Body of pancreas (tissue), 4 donors: Measurements from ENCODE around the gene NKD2. TPM values are rescaled to one million over a fixed set of nuclear protein-coding genes. Genes with fewer than 3 reads are reported as not detected.

Experiments
- ATAC-seq: fragments of 150-250 bp; one replicate; pipeline ENCODE4 v1.9.1; 2016
- DNase-seq, 4 donors: peaks; one replicate each; pipeline ENCODE4 v3.0.0-alpha.2; 2019
- H3K27ac ChIP-seq, 4 donors: fragments of 200-600 bp; sonication (generic); 1 replicate in 3 of 4; 2 replicates in 1 of 4; pipeline versions ENCODE4 v1.5.1 to v1.6.1; 2016 to 2019; ENCODE audit warnings: mild to moderate bottlenecking in 1 of 4, mixed read lengths in 1 of 4, moderate library complexity in 1 of 4
- H3K27me3 ChIP-seq, 2 donors: fragments of 200-600 bp; sonication (generic); one replicate each; pipeline ENCODE4 v1.6.0; 2016; ENCODE audit warnings: mild to moderate bottlenecking in 1 of 2
- H3K36me3 ChIP-seq, 2 donors: fragments of 200-600 bp; sonication (generic); replicated peaks in 1 of 2; 2 replicates each; pipeline ENCODE4 v1.5.1; 2016; ENCODE audit warnings: low read depth in 2 of 2; ENCODE audit not compliant: insufficient read depth in 1 of 2
- H3K4me1 ChIP-seq: fragments of 200-600 bp; sonication (generic); one replicate; pipeline ENCODE4 v1.6.0; 2016
- H3K4me3 ChIP-seq, 2 donors: fragments of 200-600 bp; sonication (generic); 1 replicate in 1 of 2; 2 replicates in 1 of 2; pipeline ENCODE4 v1.5.1; 2016 to 2019
- H3K9me3 ChIP-seq, 3 donors: fragments of 200-600 bp; sonication (generic); 1 replicate in 2 of 3; 2 replicates in 1 of 3; pipeline ENCODE4 v1.5.1; 2016
- POLR2A ChIP-seq, 3 donors: fragments of 450-650 bp; IDR thresholded peaks; one replicate each; pipeline ENCODE4 v1.6.1; 2016; ENCODE audit warnings: antibody characterized with exemption in 3 of 3, mild to moderate bottlenecking in 2 of 3
- WGBS, 2 donors: methylation state at CpG; one replicate each; pipeline ENCODE4 v1.1.5; 2017; 5-methylcytosine and 5-hydroxymethylcytosine counted together
- intact Hi-C: fragments of 100-400 bp; cut with DNase I; formaldehyde crosslinking; loops from one replicate; pipeline ENCODE4 v1.15.1; 2023
- total RNA-seq, 2 donors: library from RNA; depleted of rRNA; stranded (reverse); fragments of >200 nt; gene quantifications; one replicate each; pipeline ENCODE4 v1.1.0, GENCODE V29; 2016
- TF ChIP-seq, protein P1 (sequence below), 7 experiments: fragments of 450-650 bp in 4 of 7; fragments of 200-600 bp in 3 of 7; sonication (generic) in 3 of 7; IDR thresholded peaks; one replicate each; pipeline ENCODE4 v1.5.1; 2016 to 2019; ENCODE audit warnings: antibody characterized with exemption in 7 of 7

Gene NKD2
- total RNA-seq, 2 donors from 2014 or later, result 4.2 to 12.2 TPM

DNA sequence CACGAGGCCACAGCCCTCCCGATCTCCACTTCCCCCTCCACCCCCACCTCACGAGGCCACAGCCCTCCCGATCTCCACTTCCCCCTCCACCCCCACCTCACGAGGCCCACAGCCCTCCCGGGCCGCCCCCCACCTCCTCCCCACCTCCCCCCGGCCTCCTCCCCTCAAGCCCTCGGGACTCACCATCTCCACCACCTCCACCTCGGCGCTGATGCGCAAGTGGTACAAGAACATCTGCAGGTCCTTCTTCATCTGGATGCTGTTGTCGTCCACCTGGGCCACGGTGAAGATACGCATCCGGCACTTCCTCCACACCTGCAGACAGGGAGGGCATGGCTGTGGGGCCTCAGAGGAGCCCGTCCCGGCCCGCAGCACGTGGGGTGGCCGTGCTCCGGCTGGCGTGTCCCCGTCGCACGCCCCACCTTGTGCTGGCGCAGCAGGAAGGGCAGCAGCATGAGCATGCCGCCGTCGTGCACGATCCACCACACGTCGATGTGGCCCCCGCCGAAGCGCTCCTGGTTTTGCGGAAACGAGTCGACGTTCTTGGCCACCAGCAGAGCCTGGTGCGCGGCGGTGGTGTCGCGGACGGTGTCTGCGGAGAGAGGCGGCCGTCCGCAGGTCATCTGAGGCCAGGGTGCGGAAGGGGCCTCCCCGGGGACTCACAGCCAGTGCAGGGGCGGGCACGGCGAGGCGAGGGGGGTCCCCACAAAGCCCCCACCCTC lies 55.2 kb downstream of the NKD2 start:
- WGBS, 2 donors, result 91 to 94% methylated on average over 44 to 51 of the region's 56 CpGs
- Histone ChIP-seq H3K27me3 (no peaks in the 10 kb centered on the region), H3K36me3 (peaks cover 9 to 33% of the 10 kb centered on the region in 2 donors), H3K4me1 (no peaks in the 10 kb centered on the region), H3K9me3 (no peaks in the 10 kb centered on the region), H3K27ac (no peak overlapping the region), H3K4me3 (no peak overlapping the region)
- DNase-seq (no peak), ATAC-seq (no peak)
- TF ChIP-seq POLR2A (IDR thresholded peaks at IDR 0.05), result no peak
- TF ChIP-seq, protein P1, sequence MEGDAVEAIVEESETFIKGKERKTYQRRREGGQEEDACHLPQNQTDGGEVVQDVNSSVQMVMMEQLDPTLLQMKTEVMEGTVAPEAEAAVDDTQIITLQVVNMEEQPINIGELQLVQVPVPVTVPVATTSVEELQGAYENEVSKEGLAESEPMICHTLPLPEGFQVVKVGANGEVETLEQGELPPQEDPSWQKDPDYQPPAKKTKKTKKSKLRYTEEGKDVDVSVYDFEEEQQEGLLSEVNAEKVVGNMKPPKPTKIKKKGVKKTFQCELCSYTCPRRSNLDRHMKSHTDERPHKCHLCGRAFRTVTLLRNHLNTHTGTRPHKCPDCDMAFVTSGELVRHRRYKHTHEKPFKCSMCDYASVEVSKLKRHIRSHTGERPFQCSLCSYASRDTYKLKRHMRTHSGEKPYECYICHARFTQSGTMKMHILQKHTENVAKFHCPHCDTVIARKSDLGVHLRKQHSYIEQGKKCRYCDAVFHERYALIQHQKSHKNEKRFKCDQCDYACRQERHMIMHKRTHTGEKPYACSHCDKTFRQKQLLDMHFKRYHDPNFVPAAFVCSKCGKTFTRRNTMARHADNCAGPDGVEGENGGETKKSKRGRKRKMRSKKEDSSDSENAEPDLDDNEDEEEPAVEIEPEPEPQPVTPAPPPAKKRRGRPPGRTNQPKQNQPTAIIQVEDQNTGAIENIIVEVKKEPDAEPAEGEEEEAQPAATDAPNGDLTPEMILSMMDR (IDR thresholded peaks at IDR 0.05), result no peak
- intact Hi-C loops, result no loop called here

DNA sequence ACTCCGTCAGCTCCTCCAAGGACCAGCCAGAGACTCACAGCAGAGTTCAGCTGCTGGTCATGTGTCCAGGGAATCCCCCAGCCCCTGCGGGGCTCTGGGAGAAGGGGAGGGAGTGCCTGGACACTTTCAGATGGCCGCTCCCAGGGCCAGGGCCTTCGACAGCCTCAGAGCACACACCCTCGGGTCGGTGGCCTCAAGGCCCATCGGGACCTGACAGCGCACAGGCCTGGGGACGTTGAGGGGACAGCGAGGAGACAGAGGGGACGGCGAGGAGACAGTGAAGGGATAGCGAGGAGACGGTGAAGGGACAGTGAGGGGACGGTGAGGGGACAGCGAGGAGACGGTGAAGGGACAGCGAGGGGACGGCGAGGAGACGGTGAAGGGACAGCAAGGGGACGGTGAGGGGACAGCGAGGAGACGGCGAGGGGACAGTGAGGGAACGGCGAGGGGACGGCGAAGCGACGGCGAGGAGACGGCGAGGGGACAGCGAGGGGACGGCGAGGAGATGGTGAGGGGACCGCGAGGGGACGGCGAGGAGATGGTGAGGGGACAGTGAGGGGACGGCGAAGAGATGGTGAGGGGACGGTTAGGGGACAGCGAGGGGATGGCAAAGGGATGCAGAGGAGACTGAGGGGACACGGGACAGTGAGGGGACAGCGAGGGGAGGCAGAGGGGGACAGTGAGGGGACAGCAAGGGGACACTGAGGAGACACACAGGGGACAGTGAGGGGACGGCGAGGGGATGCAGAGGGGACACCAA lies 56.0 kb downstream of the NKD2 start:
- WGBS, 2 donors, result 83 to 91% methylated on average over 48 of the region's 49 CpGs
- H3K4me3 ChIP-seq, result no peak overlapping the region
- H3K27me3 ChIP-seq, result no peaks in the 10 kb centered on the region
- TF ChIP-seq, protein P1 (IDR thresholded peaks at IDR 0.05), result no peak
- no peak for TF ChIP-seq POLR2A (IDR thresholded peaks at IDR 0.05)
- no peak for DNase-seq
- H3K36me3 ChIP-seq, result peaks cover 9 to 29% of the 10 kb centered on the region in 2 donors
- intact Hi-C loops, result no loop called here
- no peaks in the 10 kb centered on the region for H3K4me1 ChIP-seq
- H3K9me3 ChIP-seq, result no peaks in the 10 kb centered on the region
- no peak for ATAC-seq
- H3K27ac ChIP-seq, result no peak overlapping the region

DNA sequence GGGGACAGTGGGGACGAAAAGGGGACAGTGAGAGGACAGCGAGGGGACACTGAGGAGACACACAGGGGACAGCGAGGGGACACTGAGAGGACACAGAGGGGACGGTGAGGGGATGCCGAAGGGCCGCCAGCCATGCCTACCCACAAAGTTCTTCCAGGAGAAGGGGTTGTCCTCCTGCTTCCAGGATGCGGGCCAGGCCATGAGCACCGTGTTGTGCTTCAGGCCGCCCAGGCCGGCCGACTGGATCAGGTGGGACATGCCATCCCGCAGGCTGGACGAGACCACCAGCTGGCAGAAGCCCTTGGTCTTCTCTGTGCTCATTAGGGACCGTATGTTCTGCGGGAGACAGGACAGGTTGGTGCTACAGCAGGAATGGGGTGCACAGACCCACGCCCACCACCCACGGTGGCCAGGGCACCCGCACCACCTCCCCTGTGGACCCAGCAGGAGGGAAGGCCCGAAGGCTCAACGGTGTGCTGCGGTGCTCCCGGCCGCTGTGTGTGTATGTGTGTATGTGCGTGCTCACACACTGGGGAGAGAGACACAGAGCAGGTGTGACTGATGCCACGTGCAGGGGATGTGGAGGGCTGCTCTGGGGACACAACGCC lies 56.6 kb downstream of the NKD2 start:
- DNase-seq, result no peak
- no peak for ATAC-seq
- intact Hi-C loops, result no loop called here
- no peak for TF ChIP-seq POLR2A (IDR thresholded peaks at IDR 0.05)
- TF ChIP-seq, protein P1 (IDR thresholded peaks at IDR 0.05), result no peak
- Histone ChIP-seq H3K27me3 (no peaks in the 10 kb centered on the region), H3K36me3 (peaks cover 5 to 24% of the 10 kb centered on the region in 2 donors), H3K9me3 (no peaks in the 10 kb centered on the region), H3K4me1 (no peaks in the 10 kb centered on the region), H3K27ac (no peak overlapping the region), H3K4me3 (no peak overlapping the region)
- WGBS, 2 donors, result 87 to 96% methylated on average over 7 to 26 of the region's 26 CpGs

DNA sequence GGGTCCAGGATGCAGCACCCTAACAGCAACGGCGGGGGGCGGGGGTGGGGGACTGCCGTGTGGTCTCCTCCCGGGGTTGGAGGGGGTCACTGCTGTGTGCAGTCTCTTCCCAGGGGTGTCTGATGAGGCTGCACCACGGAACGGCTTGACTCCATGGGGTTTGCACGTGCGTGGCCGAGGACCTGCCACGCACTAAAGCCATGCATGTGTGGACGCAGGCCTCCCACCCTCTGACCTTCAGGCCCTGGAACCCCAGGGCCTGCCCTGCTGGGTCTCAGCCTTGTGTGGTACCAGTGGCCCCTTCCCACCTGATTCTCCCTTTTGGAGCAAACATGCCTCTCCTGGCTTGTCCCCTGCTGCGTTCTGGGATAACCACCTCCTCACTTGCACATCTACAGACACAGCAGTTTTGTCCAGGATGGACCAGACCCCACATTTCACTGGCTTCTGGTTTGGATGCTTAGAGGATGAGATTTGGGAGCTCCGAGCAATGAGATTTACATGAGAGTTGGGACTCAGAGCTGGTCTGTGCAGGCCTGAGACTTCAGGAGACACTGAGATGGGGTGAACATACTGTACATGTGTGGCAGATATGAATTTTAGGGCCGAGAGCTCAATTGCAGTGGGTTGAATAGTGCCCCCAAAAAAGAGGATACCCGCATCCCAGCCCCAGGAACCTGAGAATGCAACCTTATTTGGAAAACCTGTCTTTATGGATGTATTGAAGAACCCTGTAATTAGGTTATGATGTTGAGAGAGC lies 57.5 kb downstream of the NKD2 start:
- 86 to 95% methylated on average over 4 to 15 of the region's 16 CpGs for WGBS, 2 donors
- ATAC-seq, result no peak
- peaks cover 5 to 24% of the 10 kb centered on the region in 2 donors for H3K36me3 ChIP-seq

More for the DNA sequence above, 57.5 kb downstream of the NKD2 start:
- H3K27ac ChIP-seq, result no peak overlapping the region
- no peaks in the 10 kb centered on the region for H3K27me3 ChIP-seq
- H3K9me3 ChIP-seq, result no peaks in the 10 kb centered on the region
- TF ChIP-seq, protein P1 (IDR thresholded peaks at IDR 0.05), result no peak
- TF ChIP-seq POLR2A (IDR thresholded peaks at IDR 0.05), result no peak
- no peak overlapping the region for H3K4me3 ChIP-seq
- intact Hi-C loops, result no loop called here
- no peak for DNase-seq
- H3K4me1 ChIP-seq, result no peaks in the 10 kb centered on the region
